Nucleus accumbens (tissue), 56 donors: ENCODE measurements around the gene TIMM44.
"Not testable (repeated sequence)": the region's sequence is repeated elsewhere in the genome, so short reads cannot be mapped to it uniquely, and the experiment has no call there.

Experiments
- DNase-seq, 56 donors: peaks; one replicate each; lab custom pipeline; 2025; lab: John Stamatoyannopoulos, UW

TIMM44 gene

DNA sequence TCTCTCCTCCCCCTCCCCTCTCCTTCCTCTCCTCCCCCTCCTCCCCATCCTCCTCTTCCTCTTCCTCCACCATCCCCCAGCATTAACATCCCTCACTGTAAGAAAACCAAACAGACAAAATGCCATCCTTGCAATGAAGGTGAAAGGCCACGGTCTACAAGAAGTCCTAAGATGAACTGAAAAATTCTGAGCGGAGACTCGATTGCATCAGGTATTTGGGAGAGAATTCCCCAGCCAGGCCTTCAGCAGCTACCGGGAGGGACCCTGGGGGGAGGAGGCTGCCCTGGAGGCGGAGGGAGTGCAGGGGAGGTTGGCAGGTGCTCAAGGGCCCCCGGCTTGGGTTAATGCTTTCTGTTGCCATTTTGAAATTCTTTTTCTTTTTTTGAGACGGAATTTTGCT, 10.1 kb upstream of the TIMM44 start:
- DNase-seq = no peak

DNA sequence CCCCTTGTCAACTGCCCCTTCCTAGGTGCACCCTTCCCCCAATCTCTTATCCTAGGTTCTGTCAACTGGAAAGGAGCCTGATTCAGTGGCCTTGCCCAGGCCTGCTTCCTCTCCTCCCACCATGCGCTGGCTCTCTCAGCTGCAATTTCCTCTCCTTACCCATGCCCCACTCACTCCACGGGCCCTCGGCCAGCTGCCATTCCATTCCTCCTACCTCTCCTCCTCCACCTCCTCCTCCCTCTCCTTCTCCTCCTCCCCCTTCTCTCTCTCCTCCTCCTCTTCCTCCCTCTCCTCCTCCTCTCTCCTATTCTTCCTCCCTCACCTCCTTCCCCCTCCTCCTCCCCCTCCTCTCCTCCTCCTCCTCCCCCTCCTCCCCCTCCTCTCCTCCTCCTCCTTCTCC, 9.6 kb upstream of the TIMM44 start:
- DNase-seq = no peak

DNA sequence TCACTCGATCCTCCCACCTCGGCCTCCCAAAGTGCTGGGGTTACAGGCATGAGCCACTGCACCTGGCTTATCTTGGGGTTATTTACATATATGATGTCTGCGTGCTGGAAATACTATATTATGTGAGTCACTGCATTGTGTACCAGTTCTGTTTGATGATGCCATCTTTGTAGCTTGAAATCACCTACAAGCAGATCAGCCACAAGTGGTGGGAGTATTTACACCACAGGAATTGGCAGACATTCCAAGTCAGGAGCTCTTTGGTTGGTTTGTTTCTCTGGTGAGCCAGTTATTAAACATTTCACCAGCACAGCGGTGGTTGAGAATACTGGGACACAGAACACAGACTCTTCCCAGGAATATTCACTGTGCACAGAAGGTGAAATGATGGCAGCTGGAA, 4.5 kb upstream of the TIMM44 start:
- DNase-seq = no peak

DNA sequence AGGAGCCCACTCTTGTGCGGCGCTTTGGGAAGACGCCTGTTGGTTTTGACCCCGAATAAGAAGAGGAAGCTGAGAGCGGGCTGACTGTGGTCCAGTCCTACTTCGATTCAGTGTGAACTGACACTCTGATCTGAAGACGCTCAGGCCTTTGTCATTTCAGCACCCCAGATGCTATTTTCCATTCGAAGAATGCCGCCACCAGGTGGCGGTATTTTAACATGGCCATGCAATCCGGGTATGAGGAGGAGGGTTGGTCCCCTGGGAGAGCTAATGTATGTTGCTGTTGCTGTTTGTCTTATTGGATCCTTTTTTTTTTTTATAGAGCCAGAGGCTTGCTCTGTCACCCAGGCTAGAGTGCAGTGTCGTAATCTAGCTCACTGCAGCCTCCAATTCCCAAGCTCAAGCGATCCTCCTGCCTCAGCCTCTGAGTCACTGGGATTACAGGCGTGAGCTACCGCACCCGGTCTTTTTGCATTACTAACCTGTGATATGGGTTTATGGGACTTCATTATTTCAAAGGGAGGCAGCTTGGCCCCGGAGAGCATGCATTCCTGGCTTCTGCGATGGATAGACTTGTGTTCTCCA, 803 bp upstream of the TIMM44 start:
- peak in 54 of 56 donors; percentile 28 to 92 (median 76) for DNase-seq

DNA sequence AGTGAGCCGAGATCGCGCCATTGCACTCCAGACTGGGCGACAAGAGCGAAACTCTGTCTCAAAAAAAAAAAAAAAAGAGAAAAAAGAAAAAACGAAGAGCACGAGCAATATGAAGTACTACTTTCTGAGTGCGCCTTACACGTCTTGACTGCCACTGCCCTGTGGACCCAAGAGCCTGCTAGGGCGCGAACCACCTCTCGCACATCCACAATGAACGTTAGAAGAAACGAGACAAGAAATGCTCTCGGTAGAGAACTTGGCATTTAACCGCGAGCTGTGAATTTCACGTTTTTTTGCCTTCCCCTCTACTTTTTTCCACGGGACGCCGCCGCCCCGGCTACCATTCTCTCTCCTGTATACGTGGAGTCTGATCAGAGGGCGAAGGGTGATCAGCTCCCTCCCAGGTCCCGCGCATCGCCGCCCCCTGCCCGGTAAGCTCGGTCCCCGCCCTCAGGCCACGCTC, 454 bp downstream of the TIMM44 start:
- no peak for DNase-seq

DNA sequence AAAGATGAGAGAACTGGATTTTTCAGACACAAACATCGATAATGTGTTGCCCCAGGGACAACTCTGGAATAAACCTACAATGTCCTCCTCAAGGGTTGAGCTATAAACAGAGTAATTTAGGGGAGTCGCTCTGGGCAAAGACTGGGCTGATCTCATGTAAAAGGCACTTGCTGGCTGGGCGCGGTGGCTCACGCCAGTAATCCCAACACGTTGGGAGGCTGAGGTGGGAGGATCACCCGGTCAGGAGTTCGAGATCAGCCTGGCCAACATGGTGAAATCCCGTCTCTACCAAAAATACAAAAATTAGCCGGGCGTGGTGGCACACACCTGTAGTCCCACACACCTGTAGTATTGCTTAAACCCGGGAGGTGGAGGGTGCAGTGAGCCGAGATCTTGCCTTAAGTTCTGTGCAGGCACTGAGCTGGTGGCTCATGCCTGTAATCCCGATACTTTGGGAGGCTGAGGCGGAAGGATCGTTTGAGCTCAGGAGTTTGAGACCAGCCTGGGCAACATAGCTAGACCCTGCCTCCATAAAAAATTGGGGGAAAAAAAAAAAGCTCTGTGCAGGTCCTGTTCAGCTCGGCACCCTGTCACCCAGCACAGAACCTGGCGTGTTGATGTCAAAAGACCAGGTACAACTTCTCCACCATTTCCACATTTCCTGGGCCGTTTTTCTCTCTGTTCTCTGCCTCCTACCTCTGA, 1.4 kb downstream of the TIMM44 start:
- no peak for DNase-seq

DNA sequence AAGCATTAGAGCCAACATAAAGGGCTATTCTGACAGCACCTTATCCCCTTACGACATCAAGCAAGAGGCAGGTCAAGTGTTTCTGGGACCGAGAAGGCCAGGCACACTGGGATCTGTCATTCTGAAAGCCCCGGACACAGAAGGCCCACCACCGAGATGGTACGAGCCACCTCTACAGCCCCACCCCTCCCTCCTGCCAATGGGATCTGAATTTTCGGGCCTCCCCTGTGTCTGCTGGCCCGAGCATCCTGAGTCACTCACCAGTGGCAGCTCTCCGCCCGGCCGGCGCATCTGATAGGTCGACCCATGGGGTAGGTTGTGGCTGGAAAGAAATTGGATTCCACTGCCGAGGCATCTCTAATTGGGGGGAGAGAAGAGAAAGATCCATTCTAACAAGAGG, 2.6 kb downstream of the TIMM44 start:
- DNase-seq = no peak

DNA sequence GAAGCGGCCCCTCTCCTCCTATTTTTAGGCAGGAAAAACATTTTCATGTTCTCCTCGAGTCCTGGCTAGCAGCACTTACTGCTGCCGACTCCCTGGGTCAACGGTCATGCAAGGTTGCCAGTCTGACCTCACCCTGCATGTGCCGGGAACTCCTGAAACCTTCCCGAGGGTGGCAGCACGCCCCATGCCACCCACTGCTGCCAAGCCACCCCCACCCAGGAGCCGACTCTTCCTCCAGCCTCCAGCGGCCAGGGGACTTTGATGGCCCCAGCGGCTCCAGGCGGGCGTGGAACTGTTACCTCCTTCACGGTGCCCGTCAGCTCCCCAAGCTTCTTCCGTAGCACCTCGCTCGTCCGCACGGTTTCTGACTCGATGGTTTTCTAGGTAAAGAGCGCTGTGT, 8.7 kb downstream of the TIMM44 start:
- DNase-seq = no peak

DNA sequence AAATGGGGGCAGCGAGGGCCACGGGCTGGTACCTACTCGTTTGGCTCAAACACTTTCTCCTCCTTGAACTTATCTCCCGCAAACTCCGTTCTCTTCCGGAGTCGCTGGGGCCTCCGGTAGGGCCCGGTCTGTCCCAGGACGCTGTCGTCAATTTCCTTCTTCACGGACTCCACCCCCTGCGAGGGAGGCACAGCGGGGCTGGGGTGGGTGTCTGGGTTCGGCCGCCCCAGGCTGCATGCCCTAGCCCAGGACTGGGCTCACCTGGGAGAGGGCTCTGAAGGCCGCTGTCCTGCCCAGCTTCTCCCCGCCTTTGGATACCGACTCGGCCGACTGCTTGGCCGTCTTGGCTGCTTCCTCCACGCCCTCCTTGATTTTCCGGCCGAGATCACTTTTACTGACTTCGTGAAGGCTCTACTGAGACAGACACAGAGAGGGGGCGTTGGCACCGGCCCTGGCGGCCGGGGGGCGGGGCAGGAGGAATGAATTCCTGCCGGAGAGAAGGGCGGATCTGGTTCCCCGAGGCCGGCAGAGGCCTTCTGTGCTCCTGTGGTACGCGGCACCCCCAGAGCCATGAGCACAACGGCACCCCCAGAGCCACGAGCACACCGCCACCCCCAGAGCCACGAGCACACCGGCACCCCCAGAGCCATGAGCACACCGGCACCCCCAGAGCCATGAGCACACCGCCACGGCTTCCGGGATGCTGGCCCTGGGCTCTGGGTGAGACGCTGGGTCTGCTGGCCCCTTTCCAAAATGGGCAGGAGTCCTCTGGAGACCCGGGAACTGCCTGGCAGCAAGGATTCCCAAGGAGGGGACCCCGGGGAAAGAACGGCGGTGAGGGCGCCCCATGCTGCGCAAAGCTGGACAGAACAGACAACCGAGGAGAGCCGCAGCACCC, 9.4 kb downstream of the TIMM44 start:
- DNase-seq = no peak

DNA sequence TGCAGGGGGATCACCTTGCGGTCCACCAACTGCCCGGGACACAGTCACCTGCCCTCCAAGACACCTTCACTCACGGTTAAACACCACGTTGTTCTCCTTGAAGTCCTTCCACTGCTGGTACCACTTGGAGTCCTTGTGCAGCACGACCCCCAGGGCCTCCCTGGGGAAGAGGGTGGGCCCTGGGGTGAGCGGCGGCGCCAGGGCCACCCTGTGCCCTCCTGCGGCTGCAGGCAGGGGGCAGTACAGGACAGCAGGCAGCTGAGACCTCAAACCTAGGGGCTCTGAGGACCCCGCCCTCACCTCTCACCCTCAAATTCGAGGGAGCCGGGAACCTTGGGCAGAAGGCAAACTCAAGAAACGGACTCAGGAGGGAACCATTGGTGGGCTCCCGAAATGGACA, 10.1 kb downstream of the TIMM44 start:
- no peak for DNase-seq

DNA sequence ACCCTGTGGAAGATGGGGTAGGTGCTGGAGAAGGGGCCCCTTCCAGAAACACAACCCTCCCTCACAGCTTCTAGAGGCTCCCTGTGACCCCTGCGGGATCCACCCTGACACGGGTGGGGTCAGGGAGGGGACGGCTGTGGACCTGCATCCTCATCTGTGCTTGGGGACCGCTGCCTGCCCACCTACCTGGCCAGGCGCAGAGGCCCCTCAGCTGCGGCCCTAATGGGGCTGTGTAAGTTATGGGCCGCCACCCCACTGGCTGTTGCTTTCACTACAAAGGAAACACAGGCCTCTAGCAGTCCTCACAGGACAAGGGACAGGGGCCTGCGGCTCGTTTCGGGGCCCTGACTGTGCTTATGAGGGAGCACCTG, 10.6 kb downstream of the TIMM44 start:
- DNase-seq = no peak

DNA sequence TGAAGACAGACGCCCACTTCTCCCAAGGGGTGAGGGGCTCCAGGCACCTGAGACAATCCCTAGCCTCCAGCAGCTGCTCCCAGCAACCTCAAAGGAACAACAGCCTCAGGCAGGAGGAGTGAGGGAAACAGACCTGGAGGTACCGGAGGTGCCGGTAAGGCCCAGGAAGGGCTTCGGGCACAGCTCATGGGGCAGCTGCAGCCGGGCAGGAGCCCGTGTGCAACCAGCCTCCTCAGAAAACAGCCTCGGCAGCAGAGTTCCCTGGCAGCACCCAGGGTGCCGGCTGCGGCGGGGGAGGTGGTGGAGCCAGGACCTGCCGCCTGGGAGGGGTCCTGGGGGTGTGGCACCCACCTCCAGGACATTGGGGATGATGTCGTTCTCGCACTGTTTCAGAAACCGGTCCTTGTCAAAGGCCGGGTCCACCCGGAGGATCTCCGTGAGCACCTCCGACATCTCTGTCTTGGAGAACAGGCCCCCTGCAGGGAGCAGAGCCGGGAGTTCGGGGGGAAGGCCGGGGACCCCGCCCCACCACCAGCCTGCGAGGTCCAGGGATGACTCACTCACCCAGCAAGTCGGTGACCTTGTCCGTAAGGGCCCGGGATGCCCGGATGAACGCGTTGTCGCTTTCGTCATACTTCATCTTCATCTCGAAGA, 11.1 kb downstream of the TIMM44 start:
- no peak for DNase-seq

DNA sequence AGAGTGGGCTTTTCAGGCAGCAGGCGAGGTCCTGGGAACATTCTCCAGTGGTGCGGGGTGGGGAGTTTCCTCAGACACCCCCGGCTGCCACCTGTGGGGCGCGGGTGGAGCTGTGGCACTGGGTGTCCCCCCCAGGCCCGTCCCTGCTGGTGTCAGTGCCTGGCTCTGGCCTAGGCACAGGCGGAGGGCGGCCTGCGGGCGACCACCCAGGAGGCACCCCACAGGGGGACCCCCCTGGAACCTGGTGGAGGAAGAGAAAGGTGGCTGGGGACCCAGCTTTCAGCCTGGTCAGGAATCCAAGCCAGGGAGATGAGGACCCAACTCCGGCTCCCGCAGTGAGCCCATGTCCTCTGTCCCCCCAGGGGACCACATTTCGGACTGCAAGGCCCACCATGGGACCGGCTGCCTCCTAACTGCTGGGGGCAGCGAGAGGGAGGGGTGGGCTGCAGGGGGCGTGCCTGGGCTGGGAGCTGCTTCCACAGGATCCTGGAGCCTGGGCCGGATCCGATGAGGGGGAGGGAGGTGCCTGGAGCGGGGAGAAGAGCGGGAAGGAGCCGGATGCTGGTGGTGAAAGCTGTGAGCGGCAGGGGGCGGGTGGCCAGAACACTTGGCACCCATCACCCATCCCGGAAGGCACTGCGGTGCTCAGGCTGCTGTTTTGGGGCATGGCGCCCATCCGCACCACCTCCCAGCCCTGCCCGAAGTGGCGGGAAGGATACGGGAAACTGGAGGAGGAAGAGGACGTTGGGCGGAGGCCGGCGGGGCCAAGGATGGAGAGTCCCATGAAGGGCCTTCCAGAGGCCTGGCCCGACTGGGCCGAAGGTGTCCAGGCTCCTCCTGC, 12.0 kb downstream of the TIMM44 start:
- DNase-seq = peak in 6 of 56 donors; percentile 5 to 30 (median 25)

DNA sequence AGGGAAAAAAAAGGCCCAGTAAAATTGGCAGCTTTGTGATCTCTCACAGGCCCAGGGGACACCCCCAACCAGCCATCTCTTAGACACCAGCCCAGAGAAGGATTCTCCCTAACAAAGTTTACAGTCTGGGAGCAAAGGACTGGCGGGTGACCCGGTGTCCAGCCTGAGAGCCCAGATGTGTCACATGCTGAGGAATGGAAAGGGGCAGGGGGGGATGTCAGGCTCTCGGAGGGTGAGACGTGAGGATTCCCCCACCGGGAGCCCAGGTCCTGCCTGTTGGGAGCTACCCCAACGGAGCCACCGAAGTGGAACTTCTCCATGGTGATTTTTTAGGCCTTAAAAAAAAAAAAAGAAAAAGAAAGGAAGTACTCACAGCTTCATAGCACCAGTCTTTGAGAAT, 12.7 kb downstream of the TIMM44 start:
- peak in 1 of 56 donors; percentile 29 for DNase-seq

DNA sequence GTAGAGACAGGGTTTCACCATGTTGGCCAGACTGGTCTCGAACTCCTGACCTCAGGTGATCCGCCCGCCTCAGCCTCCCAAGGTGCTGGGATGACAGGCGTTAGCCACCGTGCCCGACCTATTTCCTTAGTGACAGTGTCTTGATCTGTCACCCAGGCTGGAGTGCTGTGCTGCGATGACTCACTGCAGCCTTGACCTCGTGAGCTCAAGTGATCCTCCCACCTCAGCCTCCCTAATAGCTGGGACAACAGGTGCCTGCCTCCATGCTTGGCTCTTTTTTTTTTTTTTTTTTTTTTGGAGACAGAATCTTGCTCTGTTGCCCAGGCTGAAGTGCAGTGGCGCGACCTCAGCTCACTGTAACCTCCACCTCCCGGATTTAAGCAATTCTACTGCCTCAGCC, 13.4 kb downstream of the TIMM44 start:
- not testable (repeated sequence) for DNase-seq

DNA sequence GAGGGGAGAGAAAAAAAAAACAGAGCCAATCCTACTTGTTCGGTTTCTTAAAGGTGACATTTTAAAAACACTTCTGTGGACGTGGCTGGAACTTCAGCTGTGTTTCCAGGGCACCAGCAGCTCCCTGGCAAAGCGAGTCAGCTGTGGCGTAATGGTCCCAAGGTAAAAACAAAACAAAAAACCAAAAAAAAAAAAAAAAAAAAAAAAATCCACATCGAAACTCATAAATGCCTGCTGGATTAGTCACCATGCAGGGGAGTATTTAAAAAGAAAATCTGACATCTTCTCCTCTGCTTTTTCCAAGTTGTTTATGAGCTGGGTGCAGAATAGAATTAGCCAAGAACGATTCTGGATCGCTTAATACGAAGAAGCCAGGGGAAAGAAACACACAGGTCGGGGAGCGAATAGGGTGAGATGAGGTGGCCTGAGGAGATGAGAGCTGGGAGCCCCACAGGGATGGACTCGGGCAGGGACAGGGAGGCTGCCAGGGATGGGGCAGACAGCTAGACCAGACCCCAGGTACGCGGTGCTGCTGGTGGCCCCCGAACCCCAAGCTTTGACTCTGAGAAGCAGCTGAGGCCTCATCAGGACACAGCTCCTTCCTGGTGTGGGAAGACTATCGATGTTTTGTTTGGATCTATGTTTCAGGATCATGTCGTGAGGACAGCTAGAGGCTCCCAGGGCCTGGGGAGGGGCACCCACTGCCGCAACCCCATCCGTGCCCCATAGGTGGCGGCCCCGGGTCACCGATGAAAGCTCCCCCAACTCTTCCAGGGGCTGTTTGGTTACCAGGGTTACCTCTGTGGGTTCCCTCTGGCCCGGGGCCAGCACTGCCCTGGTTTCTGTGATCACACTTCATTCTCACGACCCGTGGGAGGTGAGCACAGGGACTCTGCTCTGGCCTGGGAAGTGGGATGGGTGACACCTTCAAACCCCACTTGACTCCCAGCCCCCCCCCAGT, 14.4 kb downstream of the TIMM44 start:
- DNase-seq = peak in 10 of 56 donors; percentile 8 to 40 (median 23)

DNA sequence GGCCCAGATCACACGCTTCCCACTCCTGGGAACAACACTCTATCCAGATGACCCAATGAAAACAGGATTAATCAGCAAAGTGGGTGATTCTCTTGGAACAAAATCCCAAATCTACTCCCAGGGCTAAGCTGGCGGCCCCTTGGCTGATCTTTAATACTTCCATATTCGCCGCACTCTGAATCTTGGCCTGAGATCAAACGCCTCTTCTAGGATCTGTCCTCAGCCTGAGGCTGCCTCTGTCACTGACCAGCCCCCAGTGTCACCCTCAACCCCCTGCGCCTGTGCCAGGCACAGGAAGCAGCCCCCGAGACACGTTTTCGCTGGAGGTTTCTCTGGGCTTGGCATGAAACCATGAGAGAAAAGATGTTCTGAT, 15.1 kb downstream of the TIMM44 start:
- no peak for DNase-seq

DNA sequence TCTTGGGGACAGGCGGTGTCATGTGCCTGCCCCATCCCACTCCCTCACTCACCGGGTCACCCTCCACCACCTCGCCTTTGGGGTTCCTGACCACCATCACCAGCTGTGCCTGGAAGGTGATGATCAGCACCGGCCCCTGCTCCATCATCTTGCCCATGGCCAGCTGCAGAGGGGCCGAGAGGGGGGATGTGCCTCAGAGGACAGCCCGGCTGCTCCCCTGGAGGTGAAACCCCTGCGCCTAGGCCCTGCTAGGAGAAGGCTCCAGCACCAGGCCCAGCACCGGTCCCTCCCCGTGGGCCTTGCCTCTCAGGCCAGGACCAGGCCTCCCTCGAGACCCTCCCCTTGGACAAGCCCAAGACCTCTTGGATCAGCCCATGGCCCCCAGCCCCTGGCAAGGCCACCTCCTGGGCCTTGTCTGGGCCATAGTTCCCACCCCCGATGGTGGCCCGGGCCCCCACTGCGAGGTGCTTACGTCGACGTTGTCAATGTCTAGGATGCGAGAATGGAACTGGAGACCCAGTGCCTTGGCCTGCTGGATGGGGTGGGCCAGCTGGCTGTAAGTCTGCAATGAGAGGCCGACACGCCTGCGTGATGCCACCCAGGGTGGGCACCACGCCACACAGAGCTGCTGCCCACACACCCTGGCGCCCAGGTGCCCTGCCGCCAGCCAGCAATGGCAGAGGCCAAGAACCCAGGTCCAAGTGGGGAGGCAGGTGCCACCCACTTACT, 15.7 kb downstream of the TIMM44 start:
- no peak for DNase-seq
